Ureter (tissue), 1 donor: ENCODE results near the gene KAZALD1. TPM values are rescaled to one million over a fixed set of nuclear protein-coding genes. Genes with fewer than 3 reads are reported as not detected.

Source experiments
- DNase-seq: peaks from one replicate; pipeline ENCODE4 v3.0.0-alpha.2; 2020; ENCODE audit warnings: low spot score
- total RNA-seq: library from RNA; stranded (reverse); gene quantifications from one replicate; pipeline ENCODE4 v1.2.4, GENCODE V29; 2023
- donor health status: DM: yes; HTN: yes; CAD: no.

KAZALD1 gene
- total RNA-seq, 1 donor from 2014 or later = 3.4 TPM

DNA sequence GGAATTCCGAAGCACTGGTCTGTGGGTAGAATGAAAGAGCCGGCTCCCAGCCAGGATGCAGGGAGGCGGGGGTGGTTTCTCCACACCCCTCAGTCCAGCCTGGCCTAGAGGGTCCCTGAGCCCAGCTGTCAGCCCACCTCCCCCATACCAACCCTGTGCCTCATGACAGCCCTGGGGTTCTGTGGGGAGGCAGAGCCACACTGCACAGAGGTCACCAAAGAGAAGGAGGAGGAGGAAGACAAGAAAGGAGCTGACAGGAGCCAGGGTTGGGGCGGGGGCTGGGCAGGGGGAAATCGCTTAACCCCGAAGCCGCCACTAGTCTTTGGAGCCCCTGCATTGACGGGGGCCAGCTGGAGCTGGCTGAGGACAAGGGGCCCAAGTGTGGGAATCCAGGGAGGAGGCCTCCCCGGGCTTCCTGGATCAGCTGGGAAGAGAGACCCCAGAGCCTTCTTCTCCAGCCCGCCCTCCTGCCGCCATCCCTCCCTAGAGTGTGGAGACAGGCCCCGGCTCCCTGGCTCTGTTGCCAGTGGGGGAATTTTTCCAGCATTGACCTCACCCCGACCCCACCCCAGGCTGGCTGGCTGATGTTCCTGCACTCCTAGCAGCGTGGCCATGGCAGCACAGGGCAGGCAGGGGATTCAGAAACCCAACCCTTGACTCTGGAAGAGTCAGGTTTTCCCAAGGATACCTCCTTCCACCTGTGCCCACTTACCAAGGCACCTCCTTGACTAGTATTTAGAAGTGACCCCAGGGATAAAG is 32.5 kb downstream of the KAZALD1 start:
- DNase-seq = no peak

DNA sequence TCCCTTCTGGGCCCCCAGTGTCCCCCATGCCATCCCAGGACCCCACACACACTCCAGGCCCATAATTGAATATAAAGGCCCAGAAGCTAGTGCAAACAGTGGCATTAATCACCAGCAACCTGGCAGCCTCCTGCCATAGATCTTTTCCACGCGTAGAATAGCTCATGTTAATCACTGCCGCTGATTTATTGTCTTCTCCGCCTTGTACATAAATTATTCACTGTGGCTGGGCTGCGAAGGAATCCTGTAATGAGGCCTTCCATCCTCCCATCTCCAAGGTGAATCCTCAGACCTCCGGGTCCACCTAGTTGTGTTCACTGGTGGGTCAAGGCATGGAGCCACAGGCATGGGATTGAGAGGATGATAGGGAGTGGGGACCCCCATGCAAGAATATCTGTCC is 33.2 kb downstream of the KAZALD1 start:
- DNase-seq = no peak

DNA sequence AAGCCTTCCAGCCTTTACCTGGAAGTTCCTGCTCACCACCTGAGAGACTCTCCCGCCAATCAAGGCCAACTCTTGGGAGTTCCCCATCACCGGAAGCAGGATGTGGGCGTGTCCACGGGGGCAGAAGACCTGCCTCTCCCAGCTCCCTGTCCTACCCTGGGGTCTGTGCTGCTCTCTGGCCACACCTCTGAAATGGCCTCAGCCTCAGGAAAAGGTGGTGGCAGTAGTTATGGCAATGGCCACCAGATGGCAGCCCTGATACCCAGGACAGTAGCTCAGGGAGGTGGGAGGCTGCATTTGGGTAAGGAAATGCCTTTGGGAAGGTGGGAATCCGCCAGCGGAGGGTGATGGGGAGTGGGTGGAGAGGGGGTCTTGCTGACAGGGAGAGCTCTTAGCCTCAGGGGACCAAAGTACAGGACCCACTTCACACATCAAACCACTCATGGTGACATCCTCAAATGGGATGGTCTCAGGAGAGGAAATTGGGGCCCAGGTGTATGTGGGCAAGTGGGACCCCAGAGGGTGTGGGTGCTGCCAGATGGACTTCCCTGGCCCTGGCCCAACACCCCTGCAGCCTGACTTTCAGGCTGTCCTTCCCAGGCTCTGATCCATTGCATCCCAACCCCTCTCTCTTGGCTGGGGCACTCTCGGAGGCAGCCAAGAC is 33.9 kb downstream of the KAZALD1 start:
- DNase-seq = peak; percentile 80

DNA sequence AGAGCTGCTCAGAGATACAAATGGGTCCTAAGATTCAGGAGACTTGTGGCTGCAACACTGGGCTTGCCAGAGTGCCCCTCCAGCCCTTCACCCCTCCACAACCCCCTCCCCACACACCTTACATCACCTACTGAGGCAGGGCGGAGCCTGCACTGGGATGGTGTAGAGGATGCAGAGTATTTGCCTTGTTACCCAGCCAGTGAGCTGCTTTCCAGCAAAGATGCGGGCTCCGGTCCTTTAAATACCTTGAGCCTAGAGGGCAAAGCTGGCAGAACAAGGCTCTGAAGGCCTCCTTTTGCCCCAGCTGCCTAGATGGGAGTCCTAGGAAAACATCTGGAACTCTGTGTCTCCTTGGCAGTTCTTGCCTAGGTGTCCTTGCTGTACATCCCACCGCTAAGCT is 34.6 kb downstream of the KAZALD1 start:
- DNase-seq = no peak

DNA sequence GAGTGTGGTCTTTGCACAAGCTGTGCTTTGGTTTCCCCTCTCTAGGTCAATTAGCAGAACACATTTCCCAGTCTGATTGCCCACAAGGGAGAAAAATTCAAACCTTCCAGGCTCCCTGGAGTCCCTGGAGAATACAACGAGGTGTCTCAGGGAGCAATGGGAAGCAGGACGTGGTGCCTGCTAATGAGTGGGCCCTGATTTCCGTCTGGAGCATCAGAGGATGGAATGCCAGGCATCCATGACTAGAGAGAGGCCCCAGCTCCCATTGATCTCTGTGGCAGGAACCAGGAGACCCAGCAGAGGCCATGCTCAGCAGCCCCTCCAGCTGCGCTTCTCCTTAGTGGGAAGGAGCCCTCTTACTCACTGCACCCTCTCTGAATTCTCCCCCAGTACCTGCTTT is 36.1 kb downstream of the KAZALD1 start:
- DNase-seq = no peak

DNA sequence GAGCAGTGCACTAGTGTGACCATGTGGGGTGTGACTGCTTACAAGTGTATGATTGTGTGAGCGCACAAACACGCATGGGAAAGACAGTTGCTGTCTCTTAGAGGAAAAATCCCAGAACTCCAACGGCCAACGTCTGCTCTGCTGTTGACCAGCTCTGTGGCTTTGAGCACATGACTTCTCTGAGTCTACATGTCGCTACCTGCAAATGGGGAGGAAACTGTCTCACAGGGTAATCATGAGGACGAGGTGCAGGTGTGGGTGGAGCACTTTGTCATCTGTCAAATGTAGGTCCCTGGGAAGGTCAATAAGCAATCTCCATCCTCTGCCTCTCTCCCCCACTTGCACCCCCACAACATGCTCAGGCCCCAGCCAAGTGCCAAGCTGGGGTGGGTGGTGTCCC is 38.1 kb downstream of the KAZALD1 start:
- DNase-seq = no peak

DNA sequence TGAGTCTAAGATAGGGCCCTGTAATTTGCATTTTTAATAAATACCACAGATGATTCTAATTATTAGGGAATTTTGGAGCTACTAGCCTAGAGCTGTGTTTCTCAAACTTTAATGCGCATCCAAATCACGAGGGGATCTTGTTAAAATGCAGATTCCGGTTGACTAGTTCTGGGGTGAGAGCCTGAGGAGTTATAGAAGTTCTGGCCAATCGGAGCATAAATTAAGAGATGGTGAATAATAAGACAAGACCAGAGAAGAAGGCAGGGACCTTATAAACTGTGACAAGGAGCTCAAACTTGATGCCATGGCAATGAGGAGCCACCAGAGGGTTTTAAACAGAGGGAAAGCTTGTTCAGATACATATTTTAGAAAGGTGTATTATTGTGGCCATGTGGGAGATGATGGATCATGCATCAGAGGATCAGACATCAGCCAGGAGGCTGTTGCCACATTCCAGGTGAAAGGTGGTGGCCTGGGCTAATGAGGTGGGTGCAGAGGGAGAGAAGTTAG is 39.6 kb downstream of the KAZALD1 start:
- no peak for DNase-seq

DNA sequence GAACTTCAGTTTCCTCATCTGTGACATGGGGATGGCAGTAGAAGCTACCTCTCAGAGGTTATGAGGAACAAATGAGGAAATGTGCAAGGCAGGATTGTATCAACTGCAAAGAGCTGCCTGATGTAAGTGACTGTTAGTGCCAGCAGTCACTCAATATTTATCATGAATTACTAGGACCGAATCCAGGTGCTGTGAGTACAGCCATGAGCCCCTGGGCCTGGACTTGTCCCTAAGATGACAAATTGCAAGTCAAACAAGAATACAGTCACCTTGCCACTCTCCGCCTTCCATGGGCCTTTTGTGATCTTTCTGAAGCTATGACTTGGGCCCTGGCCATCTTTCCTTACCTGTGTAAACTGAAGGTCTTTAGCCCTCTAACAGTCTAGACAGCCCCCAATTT is 41.6 kb downstream of the KAZALD1 start:
- no peak for DNase-seq

DNA sequence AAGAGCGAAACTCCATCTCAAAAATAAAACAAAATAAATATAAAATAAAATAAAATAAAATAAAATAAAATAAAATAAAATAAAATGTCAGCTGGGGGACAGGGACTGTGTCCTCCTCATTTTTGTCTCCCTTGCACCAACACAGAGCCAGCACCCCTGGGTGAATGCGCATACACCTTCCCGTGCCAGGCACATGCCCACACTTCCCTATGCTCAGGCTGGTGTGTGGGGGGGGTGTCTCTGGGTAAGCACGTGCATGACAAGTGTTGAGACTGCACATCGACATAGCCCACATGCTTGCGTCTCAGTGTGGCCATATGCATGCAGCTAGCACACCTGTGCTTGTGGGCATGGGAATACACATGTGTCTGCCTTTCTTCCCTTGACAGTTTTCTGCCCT is 44.6 kb downstream of the KAZALD1 start:
- DNase-seq = no peak

DNA sequence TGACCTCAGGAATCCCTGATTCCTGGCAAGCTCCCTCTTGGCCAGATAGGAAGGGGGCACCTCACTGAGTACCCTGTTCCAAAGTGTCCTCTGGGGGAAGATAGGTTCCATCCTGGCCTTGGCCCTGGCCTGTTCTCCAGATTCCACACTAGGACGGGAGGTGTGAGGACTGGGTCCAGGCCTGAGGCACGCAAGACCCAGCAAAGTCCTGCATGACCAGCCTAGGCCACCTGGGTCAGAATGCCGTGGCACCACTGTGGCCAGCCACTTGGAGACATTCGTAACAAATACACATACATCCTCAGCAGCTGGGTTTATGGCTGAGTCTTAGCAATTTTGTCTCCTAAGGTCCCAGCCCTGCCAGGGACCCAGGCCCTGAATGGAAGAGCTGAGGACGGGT is 46.0 kb downstream of the KAZALD1 start:
- DNase-seq = no peak

DNA sequence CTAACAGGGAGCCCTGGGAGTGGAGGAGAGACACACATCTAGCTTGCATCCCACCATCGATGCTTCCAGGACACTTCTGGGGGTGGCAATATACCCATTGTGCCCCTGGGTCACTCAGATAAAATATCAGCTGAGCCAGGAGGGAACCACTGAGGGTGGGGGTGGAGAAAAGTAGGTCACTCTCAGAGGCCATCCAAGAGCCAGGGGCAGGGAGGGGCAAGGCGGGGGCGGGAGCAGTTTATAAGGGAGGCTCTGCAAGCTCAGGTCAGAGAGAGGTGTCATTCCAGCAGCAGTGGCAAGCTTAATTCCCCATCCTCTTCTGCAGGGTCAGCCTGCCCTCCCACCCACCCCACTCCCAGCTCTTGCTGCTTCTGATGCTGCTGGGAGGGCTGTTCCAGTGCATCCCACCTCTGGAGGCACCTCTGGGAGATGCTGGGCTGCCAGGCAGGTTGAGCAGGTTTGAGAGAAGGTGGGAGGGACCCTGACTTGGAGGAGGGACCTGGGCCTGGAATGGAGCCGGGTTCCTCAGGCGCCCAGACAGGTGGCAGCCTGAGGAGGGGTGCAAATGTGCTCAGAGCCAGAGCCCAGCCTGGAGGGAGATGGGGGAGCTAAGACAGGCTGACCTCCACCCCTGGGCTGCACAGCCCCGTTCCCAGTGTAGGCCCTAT is 49.2 kb downstream of the KAZALD1 start:
- no peak for DNase-seq

DNA sequence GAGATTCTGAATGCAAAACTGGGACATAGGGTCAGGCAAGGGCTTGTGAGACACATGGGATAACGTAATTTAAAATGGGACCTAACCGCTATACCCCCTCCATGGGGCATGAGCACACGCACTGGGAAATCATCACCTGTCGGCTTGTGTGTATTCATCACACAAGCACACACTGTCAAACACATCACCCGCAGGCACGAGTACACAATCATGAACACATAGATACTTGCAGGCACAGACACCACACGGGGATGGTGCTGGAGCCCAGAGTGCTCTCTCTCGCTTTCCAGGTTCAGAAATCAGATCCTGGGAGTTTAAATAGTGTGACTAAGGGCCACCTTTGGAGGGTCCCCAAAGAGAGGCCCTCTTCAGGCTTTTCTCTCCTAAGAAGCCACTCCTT is 49.8 kb downstream of the KAZALD1 start:
- DNase-seq = no peak

DNA sequence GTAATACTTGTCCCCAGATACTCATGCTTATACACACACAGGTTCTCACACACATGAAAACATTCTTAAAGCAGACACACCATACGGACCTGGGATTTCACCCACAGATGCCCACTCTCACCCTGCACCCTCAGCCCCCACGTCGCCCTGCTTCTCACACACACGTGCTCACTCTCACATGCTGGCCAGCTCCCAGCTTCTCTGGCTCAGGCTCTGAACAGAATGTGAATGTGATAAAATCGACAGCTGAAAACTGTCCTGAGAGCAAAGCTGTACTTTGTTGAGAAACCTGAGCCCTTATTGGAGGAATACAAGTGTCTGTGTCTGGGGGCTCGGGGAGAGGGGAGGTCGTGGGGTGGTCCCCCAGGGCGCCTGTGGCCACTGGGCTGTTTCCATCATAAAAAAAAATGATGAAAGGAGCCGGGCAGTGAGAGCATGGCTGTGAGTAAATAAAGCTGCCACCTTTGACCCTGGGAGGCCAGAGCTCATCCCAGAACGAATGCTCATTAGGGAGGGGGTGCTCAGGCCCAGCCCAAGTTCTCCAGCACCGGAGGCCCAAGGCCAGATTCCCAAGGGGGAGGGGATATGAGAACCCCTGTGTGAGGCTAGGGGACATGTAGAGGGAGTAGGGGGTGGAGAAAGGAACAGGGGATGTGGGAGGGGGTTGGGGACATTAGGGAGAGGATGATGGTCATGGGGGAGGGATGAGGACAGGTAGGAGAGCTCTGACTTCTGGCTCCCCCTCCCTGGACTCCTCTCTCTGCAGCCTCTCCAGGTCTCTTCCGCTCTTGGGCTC is 51.2 kb downstream of the KAZALD1 start:
- no peak for DNase-seq

DNA sequence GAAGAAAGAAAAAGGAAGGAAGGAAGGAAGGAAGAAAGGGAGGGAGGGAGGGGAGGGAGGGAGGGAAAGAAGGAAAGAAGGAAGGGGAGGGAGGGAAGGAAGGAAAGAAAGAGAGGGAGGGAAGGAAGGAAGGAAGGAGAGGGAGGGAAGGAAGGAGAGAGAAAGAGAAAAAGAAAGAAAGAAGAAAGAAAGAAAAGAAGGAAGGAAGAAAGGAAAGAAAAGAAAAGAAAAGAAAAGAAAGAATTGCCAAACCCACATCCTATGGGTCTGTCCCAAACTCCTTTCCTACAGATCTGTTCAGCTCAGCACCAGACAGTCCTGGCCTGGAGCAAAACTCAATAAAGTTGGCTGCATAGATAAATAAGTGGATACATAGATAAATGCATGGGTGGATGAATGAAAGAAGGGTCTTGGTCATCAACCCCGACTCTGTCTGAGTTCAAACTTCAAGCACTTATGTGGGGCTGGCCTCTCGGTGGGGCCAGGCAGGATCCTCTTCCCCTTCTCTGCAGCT is 52.2 kb downstream of the KAZALD1 start:
- DNase-seq = no peak

DNA sequence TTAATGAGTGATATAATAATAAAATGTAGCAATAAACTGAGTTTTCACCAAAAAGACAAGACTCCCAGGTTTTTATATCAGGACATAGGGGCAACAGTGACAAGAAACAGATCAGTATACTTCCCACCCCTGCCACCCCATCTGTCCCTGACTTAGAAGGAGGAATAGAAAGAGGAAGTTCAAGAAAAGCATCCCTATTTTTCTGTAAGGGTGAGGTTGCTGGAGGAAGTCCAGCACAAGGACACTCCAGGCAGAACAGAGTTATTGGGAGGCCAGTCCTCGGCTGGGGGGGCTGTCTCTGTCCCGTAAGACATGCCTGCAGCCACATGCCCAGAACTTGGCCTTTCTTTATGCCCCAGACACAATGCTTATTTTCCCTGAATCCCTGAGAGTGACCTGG is 52.9 kb downstream of the KAZALD1 start:
- no peak for DNase-seq

Other genes starting within 250 kb of the KAZALD1 start
- gene SLF2, start 149.0 kb upstream of the KAZALD1 start, total RNA-seq = 40.0 TPM
- gene SEMA4G, start 92.5 kb upstream of the KAZALD1 start, total RNA-seq = 5.0 TPM
- 74.7 TPM for gene MRPL43, start 74.5 kb upstream of the KAZALD1 start, total RNA-seq
- gene TWNK, start 74.4 kb upstream of the KAZALD1 start, total RNA-seq = 13.7 TPM
- 63.6 TPM for gene LZTS2, start 62.2 kb upstream of the KAZALD1 start, total RNA-seq
- 0.18 TPM for gene PDZD7, start 30.9 kb upstream of the KAZALD1 start, total RNA-seq
- 36.8 TPM for gene SFXN3, start 30.8 kb upstream of the KAZALD1 start, total RNA-seq
- gene TLX1, start 69.3 kb downstream of the KAZALD1 start, total RNA-seq = not detected
- gene LBX1, start 167.5 kb downstream of the KAZALD1 start, total RNA-seq = not detected